Prostate gland (tissue), 2 donors: ENCODE measurements around the gene FAM163B. TPM values are rescaled to one million over a fixed set of nuclear protein-coding genes. Genes with fewer than 3 reads are reported as not detected.

Experiments
- DNase-seq: peaks from one replicate; pipeline ENCODE4 v3.0.0-alpha.2; 2019; ENCODE audit warnings: low spot score
- H3K27ac ChIP-seq, 2 donors: fragments of 200-600 bp; sonication (generic); 2 replicates each; pipeline ENCODE4 v1.5.1; 2017 to 2019
- H3K27me3 ChIP-seq: fragments of 200-600 bp; sonication (generic); replicated peaks from 2 replicates; pipeline ENCODE4 v1.5.1; 2019; ENCODE audit not compliant: insufficient read depth
- H3K36me3 ChIP-seq, 2 donors: fragments of 200-600 bp; sonication (generic); 1 replicate in 1 of 2; 2 replicates in 1 of 2; pipeline versions ENCODE4 v1.5.1 to v1.8.1; 2017 to 2019
- H3K4me1 ChIP-seq: fragments of 200-600 bp; sonication (generic); replicated peaks from 2 replicates; pipeline ENCODE4 v1.5.1; 2019
- H3K4me3 ChIP-seq, 2 donors: fragments of 200-600 bp; sonication (generic); 2 replicates each; pipeline ENCODE4 v1.5.1; 2017 to 2019
- H3K9me3 ChIP-seq: fragments of 200-600 bp; sonication (generic); 2 replicates; pipeline ENCODE4 v1.5.1; 2017
- POLR2A ChIP-seq: fragments of 450-650 bp; IDR thresholded peaks from one replicate; pipeline ENCODE4 v1.6.1; 2016; ENCODE audit warnings: antibody characterized with exemption, mild to moderate bottlenecking
- POLR2AphosphoS5 ChIP-seq: sonication (generic); formaldehyde crosslinking; IDR thresholded peaks from one replicate; pipeline ENCODE4 v1.6.1; 2017; ENCODE audit warnings: antibody characterized with exemption
- WGBS: methylation state at CpG from one replicate; pipeline ENCODE4 v1.1.5; 2018; 5-methylcytosine and 5-hydroxymethylcytosine counted together
- intact Hi-C: fragments of 100-400 bp; cut with DNase I; formaldehyde crosslinking; loops from one replicate; pipeline ENCODE4 v1.14.2; 2022
- total RNA-seq, 2 donors: library from RNA; depleted of rRNA; stranded (reverse); fragments of >200 nt; gene quantifications; one replicate each; pipeline ENCODE4 v1.1.0, GENCODE V29; 2016
- TF ChIP-seq, protein P1 (sequence below), 4 experiments: fragments of 200-600 bp in 2 of 4; fragments of 450-650 bp in 2 of 4; sonication (generic) in 2 of 4; IDR thresholded peaks; 1 replicate in 3 of 4; 2 replicates in 1 of 4; pipeline ENCODE4 v1.5.1; 2016 to 2019; ENCODE audit warnings: antibody characterized with exemption in 4 of 4, mild to moderate bottlenecking in 2 of 4, moderate library complexity in 2 of 4

Gene FAM163B
- total RNA-seq, 2 donors from 2014 or later, result 0.85 TPM; not detected in 1

DNA sequence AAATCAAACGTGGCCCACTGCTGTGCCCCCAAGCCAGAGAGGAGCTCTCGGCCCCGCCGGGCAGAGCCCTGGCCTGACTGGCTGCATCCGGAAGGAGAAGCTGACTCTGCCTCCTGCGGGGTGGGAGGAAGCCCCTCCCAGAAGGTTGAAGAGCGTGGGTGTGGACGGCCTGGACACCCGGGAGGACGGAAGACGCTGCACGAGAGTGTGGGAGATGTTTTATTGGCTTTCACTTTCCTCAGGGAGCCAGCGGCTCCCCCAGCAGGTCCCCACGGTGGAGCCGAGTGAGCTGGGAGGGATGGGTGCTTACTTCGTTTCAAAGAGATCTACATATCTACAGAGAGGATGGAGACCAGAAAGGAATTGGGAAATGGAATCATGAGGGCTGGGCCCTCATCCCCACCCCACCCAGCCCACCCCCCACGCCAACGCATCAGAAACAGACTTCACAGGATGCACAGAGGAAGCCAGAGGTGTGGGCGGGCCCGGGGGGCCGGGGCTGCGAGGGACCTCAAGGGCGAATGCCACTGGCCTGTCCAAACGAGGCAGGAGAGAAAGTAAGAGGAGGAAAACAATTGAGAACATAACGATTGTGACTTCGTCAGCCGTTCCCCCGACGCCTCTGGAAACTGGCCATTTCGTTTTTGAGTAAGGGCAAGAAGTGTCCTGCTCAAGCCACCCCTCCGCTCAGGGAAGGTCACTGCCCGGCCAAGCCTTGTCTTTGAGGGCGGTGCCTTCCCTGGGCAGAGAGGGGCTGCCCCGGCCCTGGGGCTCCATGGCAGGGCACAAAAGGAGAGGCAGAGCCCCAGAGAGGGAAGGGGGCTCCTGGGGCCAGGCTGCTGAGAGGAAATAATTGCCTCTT, 32.1 kb downstream of the FAM163B start:
- Histone ChIP-seq H3K4me1 (peaks cover 10% of the 10 kb centered on the region), H3K36me3 (no peaks in the 10 kb centered on the region), H3K27me3 (no peaks in the 10 kb centered on the region), H3K27ac (no peak overlapping the region), H3K4me3 (no peak overlapping the region), H3K9me3 (no peaks in the 10 kb centered on the region)
- DNase-seq, result no peak
- 56% methylated on average over 34 of the region's 34 CpGs for WGBS
- intact Hi-C loops, result no loop called here
- TF ChIP-seq, protein P1, sequence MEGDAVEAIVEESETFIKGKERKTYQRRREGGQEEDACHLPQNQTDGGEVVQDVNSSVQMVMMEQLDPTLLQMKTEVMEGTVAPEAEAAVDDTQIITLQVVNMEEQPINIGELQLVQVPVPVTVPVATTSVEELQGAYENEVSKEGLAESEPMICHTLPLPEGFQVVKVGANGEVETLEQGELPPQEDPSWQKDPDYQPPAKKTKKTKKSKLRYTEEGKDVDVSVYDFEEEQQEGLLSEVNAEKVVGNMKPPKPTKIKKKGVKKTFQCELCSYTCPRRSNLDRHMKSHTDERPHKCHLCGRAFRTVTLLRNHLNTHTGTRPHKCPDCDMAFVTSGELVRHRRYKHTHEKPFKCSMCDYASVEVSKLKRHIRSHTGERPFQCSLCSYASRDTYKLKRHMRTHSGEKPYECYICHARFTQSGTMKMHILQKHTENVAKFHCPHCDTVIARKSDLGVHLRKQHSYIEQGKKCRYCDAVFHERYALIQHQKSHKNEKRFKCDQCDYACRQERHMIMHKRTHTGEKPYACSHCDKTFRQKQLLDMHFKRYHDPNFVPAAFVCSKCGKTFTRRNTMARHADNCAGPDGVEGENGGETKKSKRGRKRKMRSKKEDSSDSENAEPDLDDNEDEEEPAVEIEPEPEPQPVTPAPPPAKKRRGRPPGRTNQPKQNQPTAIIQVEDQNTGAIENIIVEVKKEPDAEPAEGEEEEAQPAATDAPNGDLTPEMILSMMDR (IDR thresholded peaks at IDR 0.05), result no peak
- no peak for TF ChIP-seq POLR2AphosphoS5
- TF ChIP-seq POLR2A, result no peak

DNA sequence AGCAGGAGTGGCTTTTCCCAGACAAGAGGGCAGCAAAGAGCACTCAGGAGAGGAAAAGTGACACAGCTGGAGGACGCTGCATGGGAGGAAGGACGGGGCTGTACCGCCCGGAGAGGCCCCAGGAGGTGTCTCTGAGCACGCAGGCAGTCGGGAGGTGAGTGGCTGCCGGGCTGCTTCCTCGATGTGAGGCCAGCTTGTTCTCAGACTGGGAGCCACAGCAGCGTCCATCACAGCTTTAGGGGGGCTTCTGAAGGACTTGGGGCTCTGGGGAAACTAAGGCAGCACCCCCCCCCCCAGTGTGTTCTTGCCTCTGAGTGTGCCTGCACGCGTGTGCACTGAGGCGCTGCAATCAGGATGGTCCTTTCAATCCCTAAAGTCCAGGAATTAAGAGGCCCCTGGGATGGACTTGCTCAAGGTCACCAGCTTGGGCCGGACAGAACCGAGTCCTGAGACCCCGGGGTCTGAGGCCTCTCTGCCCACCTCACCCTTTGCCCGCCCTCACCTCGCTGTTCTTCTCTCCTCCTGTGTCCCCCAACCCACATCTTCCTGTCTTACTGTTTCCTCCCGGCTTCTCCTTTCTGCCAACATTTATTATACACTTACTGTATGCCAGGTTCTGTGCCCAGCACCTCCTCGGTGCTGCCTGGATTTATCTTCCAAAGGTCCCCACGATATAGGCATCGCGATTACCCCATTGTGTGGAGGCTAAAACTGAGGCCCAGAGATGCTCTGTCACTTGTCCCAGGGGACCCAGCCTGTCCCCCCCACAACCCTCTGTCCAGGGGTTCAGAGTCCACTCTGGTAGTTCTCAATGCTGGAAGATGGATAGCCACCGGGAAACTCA, 32.9 kb downstream of the FAM163B start:
- Histone ChIP-seq H3K27ac (no peak overlapping the region), H3K4me1 (peaks cover 10% of the 10 kb centered on the region), H3K27me3 (no peaks in the 10 kb centered on the region), H3K4me3 (no peak overlapping the region), H3K9me3 (no peaks in the 10 kb centered on the region), H3K36me3 (no peaks in the 10 kb centered on the region)
- TF ChIP-seq, protein P1 (IDR thresholded peaks at IDR 0.05), result no peak
- TF ChIP-seq POLR2AphosphoS5, result no peak
- no peak for TF ChIP-seq POLR2A
- no peak for DNase-seq
- WGBS, result 83% methylated on average over 23 of the region's 23 CpGs
- intact Hi-C loops, result no loop called here

DNA sequence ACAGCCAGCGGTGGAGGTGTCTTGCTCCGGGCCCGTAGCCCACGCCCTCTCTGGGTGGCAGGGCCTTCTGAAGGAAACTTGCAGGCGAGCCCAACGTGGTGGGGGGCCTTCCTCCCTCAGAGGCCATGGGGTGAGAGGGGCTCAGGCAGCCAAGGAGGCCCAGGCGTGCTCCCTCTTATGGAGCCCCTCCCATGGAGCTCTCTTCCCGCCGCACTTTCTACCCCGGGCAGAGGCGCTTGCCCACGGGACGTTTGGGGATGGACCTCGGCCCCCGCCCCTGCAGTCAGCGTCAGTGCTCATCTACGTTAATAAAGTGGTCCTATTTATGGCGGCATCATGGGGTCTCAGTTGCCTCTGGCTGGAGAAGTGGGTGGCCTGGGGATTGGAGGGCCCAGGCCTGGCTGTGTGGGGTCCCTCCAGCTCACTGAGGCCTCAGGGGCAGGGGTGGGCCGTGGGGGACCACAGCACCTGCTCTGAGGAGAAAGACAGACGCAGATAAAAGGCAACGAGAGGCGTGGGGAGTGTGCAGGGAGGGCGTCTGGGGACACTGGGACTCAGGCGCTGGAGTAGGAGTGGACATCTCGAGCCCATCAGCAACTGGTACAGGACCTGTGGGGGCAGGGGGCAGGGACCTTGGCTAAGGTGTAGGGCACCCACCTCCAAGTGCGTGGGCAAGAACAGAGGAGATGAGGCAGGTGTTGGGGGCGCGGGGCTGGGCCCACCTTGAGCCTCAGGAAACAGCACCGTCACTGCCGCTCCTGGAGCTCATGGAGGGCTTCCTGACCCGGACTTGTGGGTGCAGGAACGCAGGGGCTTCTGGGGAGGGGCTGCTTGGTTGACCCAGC, 33.8 kb downstream of the FAM163B start:
- WGBS, result 90% methylated on average over 29 of the region's 32 CpGs
- intact Hi-C loops, result no loop called here
- no peaks in the 10 kb centered on the region for H3K27me3 ChIP-seq
- TF ChIP-seq POLR2A (no peak), POLR2AphosphoS5 (no peak)
- TF ChIP-seq, protein P1 (IDR thresholded peaks at IDR 0.05), result no peak
- H3K4me3 ChIP-seq, result no peak overlapping the region
- no peak for DNase-seq
- peaks cover 10% of the 10 kb centered on the region for H3K4me1 ChIP-seq
- no peaks in the 10 kb centered on the region for H3K9me3 ChIP-seq
- H3K27ac ChIP-seq, result no peak overlapping the region
- no peaks in the 10 kb centered on the region for H3K36me3 ChIP-seq

DNA sequence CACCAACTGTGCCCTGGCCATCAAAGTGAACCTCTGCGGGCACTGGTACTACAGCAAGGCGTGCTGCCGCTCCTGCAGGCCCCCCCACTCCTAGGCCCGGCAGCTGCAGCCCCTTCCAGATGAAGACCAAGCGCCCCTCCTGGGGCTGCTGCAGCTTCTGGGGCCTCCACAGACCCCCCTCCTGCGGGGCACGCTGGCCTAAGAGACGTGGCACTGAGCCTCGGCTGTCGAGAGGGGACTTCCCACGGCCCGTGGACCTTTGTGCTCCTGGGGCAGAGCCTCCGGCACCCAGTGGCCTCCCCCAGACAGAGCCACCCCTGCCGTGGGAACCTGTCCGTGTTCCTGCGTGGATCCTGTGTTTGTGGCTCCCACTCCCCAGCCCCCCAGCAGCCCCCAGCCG, 34.4 kb downstream of the FAM163B start:
- DNase-seq, result no peak
- WGBS, result 86% methylated on average over 17 of the region's 17 CpGs
- peaks cover 10% of the 10 kb centered on the region for H3K4me1 ChIP-seq
- H3K27ac ChIP-seq, result no peak overlapping the region
- TF ChIP-seq POLR2AphosphoS5 (no peak), POLR2A (no peak)
- TF ChIP-seq, protein P1 (IDR thresholded peaks at IDR 0.05), result no peak
- no peak overlapping the region for H3K4me3 ChIP-seq
- H3K36me3 ChIP-seq, result no peaks in the 10 kb centered on the region
- H3K27me3 ChIP-seq, result no peaks in the 10 kb centered on the region
- no peaks in the 10 kb centered on the region for H3K9me3 ChIP-seq
- intact Hi-C loops, result no loop called here
